Stimulated activated CD8-positive, alpha-beta memory T cell treated with anti-CD3 and anti-CD28 coated beads, Interleukin-7, amount 100 ng/mL, for 48 hours (primary cell): ENCODE results near the gene ABCD2.
"Not testable (repeated sequence)": the region's sequence is repeated elsewhere in the genome, so short reads cannot be mapped to it uniquely, and the experiment has no call there.

Experiments
- DNase-seq, 2 donors: peaks; one replicate each; pipeline ENCODE4 v3.0.0-alpha.2; 2020; ENCODE audit warnings: low read depth in 1 of 2; ENCODE audit errors: extremely low read depth in 1 of 2

The ABCD2 gene

DNA sequence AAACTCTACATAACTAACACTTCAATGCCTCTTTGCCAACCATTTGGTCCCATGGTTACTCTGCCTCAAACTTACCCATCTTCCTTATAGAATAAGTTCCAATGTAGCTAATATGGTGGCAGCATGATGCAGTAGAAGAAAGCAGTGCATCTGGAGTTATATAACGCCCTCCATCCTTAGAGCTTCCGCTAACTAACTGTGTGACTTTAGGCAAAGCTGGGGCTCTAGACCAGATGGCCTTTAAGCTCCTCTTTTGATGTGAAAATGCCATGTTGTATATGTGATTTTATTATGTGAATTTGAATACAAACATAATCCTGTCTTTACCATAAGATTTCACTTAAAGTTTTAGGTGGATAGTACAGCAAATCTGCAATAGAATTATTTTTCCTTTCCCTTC, 6.1 kb downstream of the ABCD2 start:
- no peak for DNase-seq

DNA sequence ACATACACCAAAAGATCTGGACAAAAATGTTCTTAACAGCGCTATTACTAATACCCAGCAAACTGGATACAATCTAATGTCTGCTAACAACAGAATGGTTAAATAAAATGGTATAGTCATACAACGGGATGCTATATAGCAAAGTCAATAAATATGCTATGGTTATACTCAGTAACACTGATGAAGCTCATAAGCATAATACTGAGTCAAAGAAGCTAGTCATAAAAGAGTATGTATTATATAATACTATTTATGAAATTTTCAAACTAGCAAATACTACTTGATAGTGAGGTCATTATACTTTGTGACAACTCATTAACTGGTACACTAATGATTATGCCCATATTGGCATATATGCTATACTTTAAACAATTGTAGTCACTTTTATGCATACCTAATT, 7.4 kb downstream of the ABCD2 start:
- no peak for DNase-seq

DNA sequence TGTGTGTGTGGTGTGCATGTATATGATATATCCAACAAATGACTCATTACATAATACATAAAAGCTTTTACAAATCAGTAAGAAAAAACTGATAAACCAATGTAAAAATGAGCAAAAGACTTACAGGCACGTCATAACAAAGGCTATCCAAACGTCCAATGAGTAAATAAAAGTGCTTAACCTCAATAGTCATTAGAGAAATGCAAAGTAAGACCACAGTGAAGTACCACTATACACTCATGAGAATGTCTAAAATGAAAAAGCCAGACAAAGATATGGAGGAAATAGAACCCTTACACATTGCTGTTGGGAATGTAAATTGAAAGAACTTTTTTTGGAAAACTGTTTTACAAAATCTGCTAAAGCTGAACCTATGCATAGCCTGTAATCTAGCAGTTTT, 7.8 kb downstream of the ABCD2 start:
- DNase-seq: no peak

DNA sequence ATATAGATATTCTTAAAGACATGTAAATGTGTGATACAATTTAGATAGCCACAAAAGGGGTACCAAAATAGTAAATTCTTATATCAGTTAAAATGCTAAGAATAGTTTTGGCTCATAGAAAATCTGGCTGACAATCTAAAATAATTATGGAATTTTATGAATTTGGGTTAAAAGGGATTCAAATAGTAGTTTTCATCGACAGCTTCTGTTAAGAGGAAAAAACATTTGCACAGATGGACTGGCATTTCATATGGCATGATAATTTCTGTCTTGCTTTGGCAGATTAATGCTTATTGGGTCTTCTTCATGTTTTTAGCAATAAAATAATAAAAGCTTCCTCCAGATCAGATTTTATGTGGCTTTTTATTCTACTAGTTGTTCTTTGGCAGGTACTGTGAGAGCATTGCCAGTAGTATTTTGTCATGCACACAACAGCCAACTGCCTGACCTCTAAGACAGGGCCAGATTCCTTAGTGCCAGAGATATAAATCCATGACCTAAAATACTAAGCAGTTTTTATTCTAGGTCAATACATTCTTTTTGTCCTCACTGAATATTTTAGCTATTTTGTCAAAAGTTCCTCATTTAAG, 9.1 kb downstream of the ABCD2 start:
- no peak for DNase-seq

DNA sequence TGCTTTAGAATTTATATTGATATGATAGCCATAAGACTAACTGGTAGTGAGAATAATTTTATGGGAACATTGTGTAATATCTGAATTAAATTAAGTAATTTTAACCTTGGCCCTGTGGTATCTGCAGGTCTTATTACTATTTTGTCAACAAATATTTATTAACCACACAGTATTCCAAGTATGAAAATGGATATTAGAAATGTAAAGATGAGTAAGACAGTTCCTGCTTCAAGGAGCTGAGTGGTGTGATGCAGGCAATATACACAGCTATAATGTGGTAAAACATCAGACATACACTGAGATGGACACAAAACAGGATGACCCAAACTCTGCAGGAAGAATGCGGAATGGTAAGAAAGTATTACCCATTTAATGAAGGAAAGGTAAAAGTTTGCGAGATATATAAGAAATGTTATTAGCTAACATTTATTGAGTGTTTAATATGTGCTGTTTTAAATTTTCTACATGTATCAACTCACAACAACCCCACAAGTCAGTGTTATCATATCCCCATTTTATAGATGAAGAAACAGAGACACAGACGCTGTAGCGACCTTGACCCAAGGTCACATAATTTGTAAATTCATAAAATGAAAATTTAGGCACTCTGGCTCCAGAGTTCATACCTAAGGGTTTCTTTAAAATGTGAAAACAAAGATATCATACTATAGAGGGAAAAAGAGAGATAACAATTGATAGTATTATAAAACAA, 12.7 kb downstream of the ABCD2 start:
- DNase-seq: no peak

DNA sequence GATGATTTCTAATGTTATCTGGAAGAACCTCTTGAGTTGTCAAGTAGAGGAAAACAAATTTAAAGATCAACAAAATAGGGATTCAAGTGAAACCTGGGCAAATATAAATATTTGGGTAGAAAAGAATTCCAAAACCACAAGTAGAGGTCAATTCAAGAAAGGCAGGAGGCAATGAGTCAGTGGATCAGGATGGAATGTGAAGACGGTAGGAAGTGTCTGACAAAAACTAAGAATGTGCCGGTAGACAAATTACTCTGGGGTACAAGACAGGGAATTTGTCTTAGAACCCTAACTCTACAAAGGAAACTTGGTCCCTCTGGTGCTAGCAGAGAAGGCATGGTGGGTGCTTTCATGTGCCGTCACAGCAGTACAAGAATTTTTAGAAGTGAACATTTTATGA, 13.6 kb downstream of the ABCD2 start:
- no peak for DNase-seq

DNA sequence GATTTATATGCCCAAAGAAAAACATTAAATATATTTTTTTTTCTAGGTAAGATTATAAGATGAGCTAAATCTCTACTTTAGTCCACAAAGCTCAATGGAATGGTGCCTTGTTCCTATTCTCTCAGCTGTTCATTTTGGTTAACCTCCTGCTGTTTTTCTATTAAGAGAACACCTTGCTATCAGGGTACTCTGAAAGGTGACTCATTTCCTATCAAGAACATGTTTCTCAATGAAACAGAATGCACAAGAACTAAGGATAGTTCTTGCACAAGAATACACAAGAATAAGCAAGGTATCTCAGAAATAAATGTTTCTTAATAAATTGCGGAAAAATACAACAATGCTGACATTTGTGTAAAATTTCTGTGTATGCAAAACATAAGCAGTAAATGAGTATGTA, 14.1 kb downstream of the ABCD2 start:
- DNase-seq: no peak

DNA sequence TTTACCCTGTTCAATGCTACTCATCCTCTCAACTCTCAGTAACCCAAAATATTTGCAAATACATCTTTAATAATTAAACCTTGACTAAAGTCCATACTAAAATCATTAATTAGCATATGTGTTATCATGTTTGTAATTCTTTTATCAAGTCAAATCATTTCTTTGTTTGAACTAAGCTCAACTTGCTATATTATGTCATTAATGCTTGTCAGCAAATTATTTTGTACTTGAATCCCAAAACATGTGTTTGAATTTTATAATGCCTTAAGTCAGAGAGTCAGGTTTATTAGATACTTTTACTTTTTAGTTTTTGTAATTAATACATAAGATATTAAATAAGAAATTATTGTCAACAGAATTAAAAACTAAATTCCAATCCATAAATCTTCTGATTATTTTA, 16.5 kb downstream of the ABCD2 start:
- DNase-seq: no peak

DNA sequence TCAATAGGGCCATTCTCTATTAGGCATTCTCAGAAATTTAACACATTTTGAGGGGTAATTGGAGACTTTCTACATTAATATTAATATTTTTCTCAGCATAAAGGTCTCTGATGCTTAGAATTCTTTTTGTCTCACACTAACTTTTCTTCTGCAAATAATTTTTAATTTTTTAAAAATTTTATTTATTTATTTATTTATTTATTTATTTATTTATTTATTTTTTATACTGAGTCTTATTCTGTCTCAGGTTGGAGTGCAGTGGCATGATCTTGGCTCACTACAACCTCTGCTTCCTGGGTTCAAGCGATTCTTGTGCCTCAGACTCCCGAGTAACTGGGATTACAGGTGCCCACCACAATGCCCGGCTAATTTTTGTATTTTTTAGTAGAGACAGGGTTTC, 17.7 kb downstream of the ABCD2 start:
- not testable (repeated sequence) for DNase-seq

DNA sequence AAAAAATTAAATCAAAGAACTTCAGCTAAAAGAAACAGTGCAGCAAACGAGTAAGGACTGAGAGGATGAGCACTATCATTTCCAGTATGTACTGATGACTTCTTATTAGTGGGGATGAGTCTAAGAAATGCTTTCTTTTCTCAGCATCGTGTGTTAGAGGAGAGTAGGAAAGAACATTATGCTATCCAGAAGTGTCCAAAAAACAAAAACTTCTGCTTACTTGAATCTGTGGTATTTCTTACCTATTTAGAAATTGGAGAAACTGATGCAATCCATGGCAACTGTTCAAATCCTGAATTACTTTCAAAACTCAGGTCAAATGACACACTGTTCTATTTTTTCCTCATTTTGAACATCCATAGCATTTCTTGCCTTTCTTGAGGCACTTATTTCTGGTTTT, 23.7 kb downstream of the ABCD2 start:
- no peak for DNase-seq

DNA sequence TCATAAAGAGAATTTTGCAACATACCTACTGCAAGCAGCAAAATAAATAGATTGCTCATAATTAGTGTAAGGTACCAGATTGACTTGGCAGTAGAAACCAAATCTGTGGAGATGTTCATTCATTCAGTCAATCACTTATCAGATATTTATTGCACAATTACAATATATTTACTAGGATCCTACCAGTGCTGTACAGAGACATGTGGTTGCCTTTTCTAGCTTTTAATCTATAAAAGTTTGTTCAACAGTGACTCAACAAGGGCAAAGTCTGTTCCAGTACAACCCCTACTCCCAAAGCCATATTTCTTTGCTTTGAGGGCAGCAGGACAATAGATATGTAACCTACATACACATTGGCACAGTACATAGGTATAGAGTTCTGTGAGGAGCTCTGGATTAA, 27.3 kb downstream of the ABCD2 start:
- DNase-seq: no peak

DNA sequence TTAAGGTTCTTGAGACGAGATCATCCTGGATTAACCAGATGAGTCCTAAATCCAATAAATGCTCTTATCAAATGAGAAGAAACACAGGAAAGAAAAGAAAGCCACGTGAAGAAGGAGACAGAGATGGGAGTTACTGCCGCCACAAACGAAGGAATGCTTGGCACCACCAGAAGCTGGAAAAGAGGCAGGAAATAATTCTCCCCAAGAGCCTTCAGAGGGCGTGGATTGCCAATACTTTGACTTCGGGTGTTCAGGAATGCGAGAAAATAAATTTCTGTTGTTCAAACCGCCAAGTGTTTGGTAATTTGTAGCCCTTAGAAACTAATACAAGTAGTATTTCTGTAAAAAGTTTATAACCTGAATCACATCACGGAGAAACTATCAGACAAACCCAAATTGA, 31.3 kb downstream of the ABCD2 start:
- no peak for DNase-seq

DNA sequence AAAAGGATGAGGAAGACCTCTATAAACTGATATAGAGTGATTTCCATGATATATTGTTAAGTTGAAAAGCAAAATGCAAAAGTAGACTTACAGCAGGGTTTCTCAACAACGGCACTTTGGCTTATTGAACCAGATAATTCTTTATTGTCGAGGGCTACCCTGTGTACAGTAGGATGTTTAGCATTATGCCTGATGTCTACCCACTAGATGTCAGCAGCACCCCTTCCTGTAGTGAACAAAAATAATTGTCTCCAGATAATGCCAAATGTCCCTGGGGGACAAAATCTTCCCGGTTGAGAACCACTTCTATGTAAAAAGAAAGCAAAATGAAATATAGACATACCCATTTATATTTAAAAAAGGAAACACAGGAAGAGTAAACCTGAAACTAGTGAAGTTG, 32.4 kb downstream of the ABCD2 start:
- no peak for DNase-seq

DNA sequence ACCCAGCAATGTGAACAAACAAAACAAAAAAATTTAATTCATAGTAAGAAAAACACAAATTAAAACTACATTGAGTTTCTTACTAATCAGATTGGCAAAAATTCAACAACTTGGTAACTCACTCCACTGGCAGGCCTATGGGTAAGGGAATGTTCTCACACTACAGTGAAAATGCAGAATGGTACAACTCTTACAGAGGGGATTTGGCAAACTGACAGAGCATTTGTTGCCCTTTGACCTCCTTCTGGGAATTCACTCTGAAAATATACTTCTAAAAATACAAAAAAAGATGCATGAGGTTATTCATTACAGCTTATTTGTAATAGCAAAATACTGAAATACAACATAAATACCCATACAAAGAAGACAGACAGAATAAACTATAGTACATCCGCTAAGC, 32.8 kb downstream of the ABCD2 start:
- no peak for DNase-seq

DNA sequence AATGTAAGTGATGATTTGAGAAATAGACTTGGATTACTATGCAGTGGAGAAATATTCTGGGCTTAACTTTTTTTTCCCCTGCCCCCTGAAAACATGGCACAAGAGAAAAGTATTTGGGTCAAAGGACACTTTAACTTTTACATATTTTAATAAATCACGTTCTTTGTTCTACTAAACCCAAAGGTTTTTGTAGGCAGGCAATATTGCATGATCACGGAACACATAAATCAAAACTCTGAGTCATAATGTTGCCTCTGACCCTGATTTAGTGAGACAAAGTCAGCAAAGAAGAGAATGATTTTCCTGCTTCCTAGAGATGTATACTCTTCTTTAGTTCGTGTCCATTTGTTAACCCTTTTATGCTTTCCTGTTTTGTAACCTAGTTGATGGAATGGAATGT, 38.0 kb downstream of the ABCD2 start:
- DNase-seq: no peak

DNA sequence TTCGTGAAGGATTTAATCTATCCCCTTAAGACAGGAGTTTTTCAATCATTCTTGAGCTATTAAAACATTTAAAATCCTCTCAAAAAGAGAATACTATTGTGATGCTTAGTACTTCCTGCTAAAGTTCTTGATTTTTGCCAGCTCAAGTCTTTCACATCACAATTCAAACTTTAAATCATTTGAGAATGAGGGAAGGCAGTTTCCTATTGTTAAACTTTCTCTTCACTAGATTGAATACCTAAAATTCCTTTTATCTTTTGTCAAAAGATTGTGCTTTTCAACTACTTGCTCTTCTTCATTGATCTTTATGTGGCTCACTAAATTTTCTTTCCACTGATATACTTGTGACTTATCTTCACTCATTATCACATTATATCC, 44.1 kb downstream of the ABCD2 start:
- no peak for DNase-seq

DNA sequence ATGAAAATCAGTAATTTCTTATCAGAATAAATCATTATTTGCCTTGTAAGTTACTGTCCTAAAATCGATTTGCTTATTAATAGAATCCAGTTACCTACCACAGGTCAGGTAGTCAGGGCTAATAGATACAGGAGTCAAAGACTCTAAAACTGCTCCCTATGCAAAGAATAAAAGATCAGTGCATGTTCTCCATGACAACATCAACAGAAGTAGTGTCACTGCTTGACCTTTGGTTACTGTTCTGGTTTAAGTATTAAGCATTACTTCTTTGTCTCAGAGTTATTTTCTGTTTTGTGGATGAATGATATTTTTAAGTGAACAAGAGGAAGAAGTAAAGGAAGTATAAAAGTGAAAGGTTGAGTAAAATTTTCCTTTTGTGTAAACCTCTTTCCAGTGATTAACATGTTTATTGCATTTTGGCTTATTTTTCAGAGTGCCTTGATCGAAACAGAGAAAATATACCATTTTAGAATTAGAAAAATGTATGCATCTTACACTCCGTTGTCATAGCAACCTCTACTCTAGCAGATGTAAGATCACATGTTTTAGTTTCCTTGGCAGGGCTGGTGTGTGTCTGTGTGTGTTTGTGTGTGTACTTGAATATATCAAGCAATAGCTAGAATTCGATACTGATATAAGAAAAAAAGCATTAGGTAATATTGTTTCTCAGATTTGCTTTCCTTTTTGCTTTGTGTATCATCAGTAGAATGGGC, 44.7 kb downstream of the ABCD2 start:
- no peak for DNase-seq

DNA sequence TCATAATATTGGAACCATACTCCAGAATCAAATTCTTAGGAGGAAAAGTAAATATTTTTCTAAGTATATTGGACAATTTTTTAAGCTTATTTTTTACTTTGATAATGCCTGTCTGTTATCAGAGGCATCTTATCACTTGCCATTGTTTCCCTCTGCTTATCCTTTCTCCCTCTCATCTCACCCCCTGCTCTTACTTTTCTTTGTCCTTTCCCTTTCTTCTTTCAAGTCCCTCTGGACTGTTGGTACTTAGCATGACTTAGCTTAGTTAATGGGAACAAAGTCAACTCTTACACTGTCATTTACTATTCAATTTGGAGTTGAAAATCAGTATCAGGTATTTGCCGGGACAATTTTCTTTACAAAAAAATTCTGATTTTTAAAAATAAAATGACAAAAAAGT, 45.2 kb downstream of the ABCD2 start:
- no peak for DNase-seq

DNA sequence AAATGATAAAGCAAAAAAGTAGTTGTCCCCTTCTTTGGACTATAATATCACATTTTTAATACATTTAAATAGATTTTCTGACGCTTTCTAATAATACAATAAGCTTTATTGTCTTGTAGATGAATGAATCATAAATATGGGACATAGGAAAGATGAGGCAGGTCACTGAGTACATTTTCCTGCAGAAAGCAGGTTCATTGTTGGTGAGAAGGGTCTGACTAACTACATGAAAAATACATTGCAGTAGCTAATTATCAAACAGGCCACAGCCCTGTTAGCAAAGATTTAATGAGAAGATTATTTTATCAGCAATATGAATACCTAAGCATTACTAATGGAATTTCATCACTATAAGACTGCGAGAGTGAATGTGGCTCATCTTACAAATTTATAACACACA, 45.6 kb downstream of the ABCD2 start:
- no peak for DNase-seq

DNA sequence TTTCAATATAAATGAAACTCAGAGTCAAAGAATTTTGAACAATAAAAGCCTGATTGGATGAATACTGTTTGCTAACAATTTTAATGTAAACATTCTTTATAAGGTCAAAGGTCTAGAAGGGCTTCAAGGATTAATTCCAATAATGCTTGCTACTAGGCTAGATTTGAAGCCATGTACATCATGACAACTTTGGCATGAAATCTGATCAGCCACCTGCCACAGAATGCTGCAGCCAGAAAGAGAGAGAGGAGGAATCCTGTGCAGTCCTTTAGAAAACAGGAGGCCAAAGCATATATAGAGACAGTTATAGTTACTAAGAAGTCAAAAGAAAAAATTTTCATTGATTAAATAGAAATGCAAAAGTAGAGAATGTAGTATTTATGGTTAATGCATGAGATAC, 47.1 kb downstream of the ABCD2 start:
- DNase-seq: no peak

DNA sequence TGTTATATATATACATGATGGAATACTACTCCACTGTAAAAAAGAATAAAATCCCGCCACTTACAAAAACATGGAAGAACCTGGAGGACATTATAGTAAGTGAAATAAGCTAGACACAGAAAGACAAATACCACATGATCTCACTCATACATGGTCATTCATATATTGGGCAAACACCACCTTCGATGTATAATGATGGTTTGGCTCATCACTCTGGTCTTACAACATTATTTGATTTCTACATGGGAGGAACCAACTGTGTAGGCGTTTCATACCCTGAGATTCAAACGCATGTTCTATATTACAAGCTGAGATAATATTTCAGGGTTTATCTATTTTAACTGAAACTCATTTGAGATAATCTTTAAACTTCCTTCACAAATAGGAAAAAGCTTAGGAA, 48.3 kb downstream of the ABCD2 start:
- DNase-seq: no peak

DNA sequence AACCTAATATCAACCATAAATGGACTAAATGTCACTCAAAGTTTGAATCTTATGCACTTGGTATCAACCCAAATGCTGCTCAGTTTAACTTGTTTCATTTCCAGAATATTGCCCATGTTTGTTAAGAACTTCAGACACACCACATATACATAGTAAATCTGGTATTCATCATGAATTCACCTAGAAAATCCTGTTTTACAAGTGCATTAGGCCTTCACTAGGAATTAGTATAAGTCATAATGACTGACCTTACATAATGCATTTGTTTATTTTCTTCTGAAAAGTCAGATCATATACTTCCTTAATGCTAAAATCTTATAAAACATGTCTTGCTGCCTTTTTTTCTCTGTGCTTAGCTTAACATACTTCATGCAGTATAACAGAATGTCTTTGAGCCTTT, 66.1 kb downstream of the ABCD2 start:
- DNase-seq: no peak

DNA sequence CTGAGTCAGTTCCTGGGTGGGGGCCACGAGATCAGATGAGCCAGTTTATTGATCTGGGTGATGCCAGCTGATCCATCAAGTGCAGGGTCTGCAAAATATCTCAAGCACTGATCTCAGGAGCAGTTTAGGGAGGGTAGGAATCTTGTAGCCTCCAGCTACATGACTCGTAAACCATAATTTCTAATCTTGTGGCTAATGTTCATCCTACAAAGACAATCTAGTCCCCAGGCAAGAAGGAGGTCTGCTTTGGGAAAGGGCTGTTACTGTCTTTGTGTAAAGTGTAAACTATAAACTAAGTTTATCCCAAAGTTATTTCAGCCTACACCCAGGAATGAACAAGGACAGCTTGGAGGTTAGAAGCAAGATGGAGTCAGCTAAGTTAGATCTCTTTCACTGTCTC, 75.4 kb downstream of the ABCD2 start:
- not testable (repeated sequence) for DNase-seq
